SJSA1 (cell line): ENCODE data around the gene SENP6. TPM values are rescaled to one million over a fixed set of nuclear protein-coding genes. Genes with fewer than 3 reads are reported as not detected.
"Not testable (repeated sequence)": the region's sequence is repeated elsewhere in the genome, so short reads cannot be mapped to it uniquely, and the experiment has no call there.

Experiments
- DNase-seq, 2 experiments: peaks; one replicate each; pipeline ENCODE4 v3.0.0-alpha.2; 2015 to 2020; ENCODE audit warnings: low spot score in 2 of 2, low read depth in 1 of 2
- H3K27ac ChIP-seq: fragments of 250-450 bp; sonication (Bioruptor Pico); 2 replicates; pipeline ENCODE4 v1.5.1; 2020; ENCODE audit warnings: mild to moderate bottlenecking, moderate library complexity
- H3K27me3 ChIP-seq: fragments of 250-450 bp; sonication (Bioruptor Pico); replicated peaks from 2 replicates; pipeline ENCODE4 v1.5.1; 2020; ENCODE audit warnings: mild to moderate bottlenecking, moderate library complexity
- H3K36me3 ChIP-seq: fragments of 250-450 bp; sonication (Bioruptor Pico); 2 replicates; pipeline ENCODE4 v1.5.1; 2020; ENCODE audit warnings: mild to moderate bottlenecking
- H3K4me1 ChIP-seq: fragments of 250-450 bp; sonication (Bioruptor Pico); replicated peaks from 2 replicates; pipeline ENCODE4 v1.6.1; 2021; ENCODE audit warnings: mild to moderate bottlenecking
- H3K4me3 ChIP-seq: fragments of 250-450 bp; sonication (Bioruptor Pico); 2 replicates; pipeline ENCODE4 v1.5.1; 2020; ENCODE audit warnings: mild to moderate bottlenecking
- H3K9me3 ChIP-seq: fragments of 250-450 bp; sonication (Bioruptor Pico); replicated peaks from 2 replicates; pipeline ENCODE4 v1.5.1; 2020; ENCODE audit warnings: mild to moderate bottlenecking
- total RNA-seq: library from RNA; depleted of rRNA; stranded (reverse); fragments of >200 nt; shearing (Covaris generic); gene quantifications from 2 replicates; pipeline ENCODE4 v1.2.3, GENCODE V29; 2014

The SENP6 gene
- total RNA-seq, 1 experiment from 2014 or later, result 67.7 TPM

DNA sequence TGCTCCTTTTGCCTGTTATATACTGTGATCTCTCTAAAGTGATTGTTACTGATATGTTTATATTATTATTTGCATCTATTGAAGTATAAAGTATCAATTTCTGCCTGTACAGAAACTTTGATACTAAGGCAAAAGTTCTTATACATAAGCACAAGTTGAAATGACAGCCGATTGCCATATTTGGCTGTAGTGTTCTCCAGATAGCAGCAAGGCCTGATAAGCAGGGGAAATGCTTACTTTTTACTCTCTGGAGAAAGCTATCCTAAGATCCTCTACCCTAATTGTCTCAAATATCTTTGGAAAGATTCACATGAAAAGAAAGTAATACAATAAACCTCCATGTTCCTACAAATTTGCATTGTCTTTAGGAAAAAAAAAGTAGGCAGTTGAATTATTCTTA lies 31.4 kb downstream of the SENP6 start:
- Histone ChIP-seq H3K4me1 (no peaks in the 10 kb centered on the region), H3K27me3 (no peaks in the 10 kb centered on the region), H3K4me3 (no peak overlapping the region), H3K9me3 (no peaks in the 10 kb centered on the region), H3K36me3 (peaks cover 33% of the 10 kb centered on the region), H3K27ac (no peak overlapping the region)
- DNase-seq, result no peak

DNA sequence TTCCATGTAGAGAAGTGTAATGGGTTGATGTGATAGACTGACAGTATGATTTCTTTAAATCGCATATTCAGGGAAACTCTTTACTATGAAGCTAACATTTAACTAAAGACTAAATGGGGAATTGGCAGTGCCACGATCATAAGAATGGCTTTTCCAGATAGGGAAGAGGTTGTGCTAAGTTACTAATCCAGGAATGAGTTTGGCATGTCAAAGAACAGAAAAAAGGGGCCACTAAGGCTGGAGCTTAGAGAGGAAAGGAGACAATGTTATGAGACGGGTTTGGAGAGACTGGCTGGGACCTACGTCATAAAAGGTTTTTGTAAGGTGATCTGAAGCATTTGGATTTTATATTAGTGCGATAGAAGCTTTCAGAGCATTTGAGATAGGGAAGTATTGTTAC lies 40.6 kb downstream of the SENP6 start:
- peaks cover 42% of the 10 kb centered on the region for H3K36me3 ChIP-seq
- DNase-seq, result no peak
- H3K9me3 ChIP-seq, result no peaks in the 10 kb centered on the region; the same call in 1 of the 2 replicates
- H3K4me3 ChIP-seq, result no peak overlapping the region
- peaks cover 11% of the 10 kb centered on the region for H3K4me1 ChIP-seq
- H3K27me3 ChIP-seq, result no peaks in the 10 kb centered on the region
- H3K27ac ChIP-seq, result 0 out of 2 replicates have a peak overlapping the region, but pooled peaks have one; percentile 30

DNA sequence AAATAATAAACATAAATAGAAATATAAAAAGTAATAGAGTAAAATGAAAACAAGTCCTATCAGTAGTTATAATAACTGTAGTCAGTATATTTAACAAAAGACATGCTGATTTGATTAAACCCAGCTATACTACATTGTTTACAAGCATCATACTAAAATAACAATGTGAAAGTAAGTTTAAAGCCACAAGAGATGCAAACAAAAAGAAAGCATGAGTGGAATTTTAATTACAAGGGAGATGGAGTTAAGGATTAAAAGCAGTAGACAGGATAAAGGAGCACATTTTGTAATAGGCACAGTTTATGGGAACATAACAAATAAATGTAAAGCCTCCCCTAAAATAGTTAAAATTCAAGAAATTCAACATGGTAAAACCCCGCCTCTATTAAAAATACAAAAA lies 41.5 kb downstream of the SENP6 start:
- DNase-seq, result peak in 1 of 2 experiments; percentile 58
- no peaks in the 10 kb centered on the region for H3K27me3 ChIP-seq
- H3K36me3 ChIP-seq, result peaks cover 46% of the 10 kb centered on the region
- H3K27ac ChIP-seq, result no peak overlapping the region
- H3K9me3 ChIP-seq, result no peaks in the 10 kb centered on the region; the same call in 1 of the 2 replicates
- H3K4me3 ChIP-seq, result no peak overlapping the region
- peaks cover 11% of the 10 kb centered on the region for H3K4me1 ChIP-seq

DNA sequence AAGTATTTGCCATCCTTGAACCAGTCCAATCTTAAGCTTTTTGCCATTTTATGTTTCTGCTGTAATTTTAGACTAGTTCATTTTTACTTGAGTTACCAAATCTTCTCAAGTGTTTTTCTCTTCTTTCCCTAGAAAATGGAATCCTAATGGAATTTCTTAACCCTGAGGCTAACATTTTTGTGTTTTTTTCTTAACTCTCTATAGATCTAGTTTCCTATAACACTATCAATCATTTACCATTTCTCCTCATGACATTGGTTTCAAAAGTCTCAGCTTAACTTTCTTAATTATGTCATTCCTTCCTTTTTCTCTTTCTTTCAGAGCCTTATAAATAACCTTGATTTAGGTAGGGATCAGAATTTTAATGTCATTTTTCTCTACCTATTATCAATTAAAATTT lies 54.8 kb downstream of the SENP6 start:
- Histone ChIP-seq H3K9me3 (no peaks in the 10 kb centered on the region), H3K4me1 (no peaks in the 10 kb centered on the region), H3K36me3 (peaks cover 61% of the 10 kb centered on the region), H3K4me3 (no peak overlapping the region), H3K27ac (no peak overlapping the region), H3K27me3 (no peaks in the 10 kb centered on the region)
- no peak for DNase-seq

DNA sequence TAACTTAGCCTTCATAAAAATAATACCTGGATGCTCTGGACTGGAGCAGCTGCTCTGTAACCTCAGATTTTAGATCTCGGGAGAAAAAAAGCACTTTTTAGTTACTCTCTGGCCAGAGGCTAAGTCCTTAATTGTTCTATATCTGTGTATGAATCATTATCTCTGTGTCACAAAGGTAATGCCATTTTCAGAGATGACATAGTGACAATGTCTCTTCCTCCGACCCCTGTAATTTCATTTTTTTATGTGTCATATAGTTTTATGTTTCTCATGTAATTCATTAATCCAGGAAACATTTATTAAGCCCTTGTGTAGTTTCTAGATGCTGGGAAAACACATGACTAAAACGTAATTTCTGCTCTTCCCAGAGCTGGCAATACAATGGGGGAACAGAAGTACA lies 55.6 kb downstream of the SENP6 start:
- Histone ChIP-seq H3K4me3 (no peak overlapping the region), H3K27me3 (no peaks in the 10 kb centered on the region), H3K4me1 (no peaks in the 10 kb centered on the region), H3K27ac (no peak overlapping the region), H3K9me3 (no peaks in the 10 kb centered on the region), H3K36me3 (peaks cover 61% of the 10 kb centered on the region)
- no peak for DNase-seq

DNA sequence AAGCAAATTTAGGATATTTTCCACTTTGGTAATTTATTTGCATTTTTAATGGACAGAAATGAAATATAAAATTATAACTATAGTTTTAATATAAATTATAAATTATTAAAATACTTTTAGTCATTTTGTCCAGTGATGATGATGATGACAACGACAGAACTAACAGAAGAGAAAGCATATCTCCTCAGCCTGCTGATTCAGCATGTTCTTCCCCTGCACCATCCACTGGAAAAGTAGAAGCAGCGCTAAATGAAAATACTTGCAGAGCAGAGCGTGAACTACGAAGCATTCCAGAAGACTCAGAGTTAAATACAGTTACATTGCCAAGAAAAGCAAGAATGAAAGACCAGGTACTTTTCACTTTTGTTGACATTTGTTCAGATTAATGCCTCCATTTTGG lies 64.9 kb downstream of the SENP6 start:
- H3K36me3 ChIP-seq, result peaks cover 56% of the 10 kb centered on the region
- no peak overlapping the region for H3K4me3 ChIP-seq

DNA sequence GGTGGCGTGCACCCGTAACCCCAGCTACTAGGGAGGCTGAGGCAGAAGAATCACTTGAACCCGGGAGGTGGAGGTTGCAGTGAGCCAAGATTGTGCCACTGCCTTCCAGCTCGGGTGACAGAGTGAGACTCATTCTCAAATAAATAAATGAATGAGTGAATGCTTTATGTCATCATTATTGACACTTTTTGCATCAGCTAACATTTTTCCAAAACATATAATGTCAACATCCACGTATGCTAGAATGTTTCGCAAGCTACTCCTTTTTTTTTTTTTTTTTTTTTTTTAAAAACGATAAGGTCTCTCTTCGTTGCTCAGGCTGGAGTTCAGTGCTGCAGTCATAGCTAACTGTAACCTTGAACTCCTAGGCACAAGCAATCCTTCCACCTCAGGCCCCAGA lies 72.2 kb downstream of the SENP6 start:
- Histone ChIP-seq H3K27me3 (no peaks in the 10 kb centered on the region), H3K27ac (no peak overlapping the region), H3K9me3 (no peaks in the 10 kb centered on the region), H3K4me1 (no peaks in the 10 kb centered on the region), H3K4me3 (no peak overlapping the region), H3K36me3 (peaks cover 63% of the 10 kb centered on the region)
- DNase-seq, result no peak

More for the DNA sequence above, 64.9 kb downstream of the SENP6 start:
- H3K4me1 ChIP-seq, result no peaks in the 10 kb centered on the region
- no peak for DNase-seq
- no peaks in the 10 kb centered on the region for H3K27me3 ChIP-seq
- H3K9me3 ChIP-seq, result no peaks in the 10 kb centered on the region
- no peak overlapping the region for H3K27ac ChIP-seq

DNA sequence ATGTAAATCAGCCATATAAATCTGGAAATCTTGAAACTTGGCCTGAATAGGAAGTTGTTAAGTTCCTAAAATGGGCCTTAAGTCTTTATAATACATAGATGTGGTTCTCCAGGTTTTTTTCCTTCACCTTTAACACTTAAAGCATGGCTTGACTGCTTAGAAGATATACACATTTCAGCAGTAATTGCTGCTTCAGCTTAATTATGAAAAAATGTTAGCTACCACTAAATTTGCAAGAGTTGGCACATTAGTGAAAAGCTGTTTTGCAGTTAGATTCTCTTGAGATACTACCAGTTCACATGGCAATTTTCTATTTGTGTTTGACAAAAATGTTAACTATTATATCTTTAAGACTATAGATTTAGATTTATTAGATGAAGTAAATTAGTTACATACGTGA lies 74.7 kb downstream of the SENP6 start:
- no peaks in the 10 kb centered on the region for H3K4me1 ChIP-seq
- DNase-seq, result no peak
- H3K36me3 ChIP-seq, result peaks cover 63% of the 10 kb centered on the region
- H3K27ac ChIP-seq, result no peak overlapping the region
- no peak overlapping the region for H3K4me3 ChIP-seq
- H3K9me3 ChIP-seq, result no peaks in the 10 kb centered on the region
- no peaks in the 10 kb centered on the region for H3K27me3 ChIP-seq

DNA sequence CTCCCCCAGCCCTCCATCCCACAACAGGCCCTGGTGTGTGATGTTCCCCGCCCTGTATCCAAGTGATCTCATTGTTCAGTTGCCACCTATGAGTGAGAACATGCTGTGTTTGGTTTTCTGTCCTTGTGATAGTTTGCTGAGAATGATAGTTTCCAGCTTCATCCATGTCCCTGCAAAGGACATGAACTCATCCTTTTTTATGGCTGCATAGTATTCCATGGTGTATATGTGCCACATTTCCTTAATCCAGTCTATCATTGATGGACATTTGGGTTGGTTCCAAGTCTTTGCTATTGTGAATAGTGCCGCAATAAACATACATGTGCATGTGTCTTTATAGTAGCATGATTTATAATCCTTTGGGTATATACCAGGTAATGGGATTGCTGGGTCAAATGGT lies 80.9 kb downstream of the SENP6 start:
- H3K27ac ChIP-seq, H3K9me3 ChIP-seq, H3K4me3 ChIP-seq, H3K4me1 ChIP-seq, H3K27me3 ChIP-seq, DNase-seq: not testable (repeated sequence)
- H3K36me3 ChIP-seq, result peaks cover 63% of the 10 kb centered on the region

DNA sequence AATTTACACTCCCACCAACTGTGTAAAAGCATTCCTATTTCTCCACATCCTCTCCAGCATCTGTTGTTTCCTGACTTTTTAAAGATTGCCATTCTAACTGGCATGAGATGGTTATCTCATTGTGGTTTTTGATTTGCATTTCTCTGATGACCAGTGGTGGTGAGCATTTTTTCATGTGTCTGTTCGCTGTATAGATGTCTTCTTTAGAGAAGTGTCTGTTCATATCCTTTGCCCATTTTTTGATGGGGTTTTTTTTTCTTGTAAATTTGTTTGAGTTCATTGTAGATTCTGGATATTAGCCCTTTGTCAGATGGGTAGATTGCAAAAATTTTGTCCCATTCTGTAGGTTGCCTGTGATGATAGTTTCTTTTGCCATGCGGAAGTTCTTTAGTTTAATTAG lies 81.3 kb downstream of the SENP6 start:
- H3K27ac ChIP-seq, DNase-seq: not testable (repeated sequence)
- H3K36me3 ChIP-seq, result peaks cover 63% of the 10 kb centered on the region

DNA sequence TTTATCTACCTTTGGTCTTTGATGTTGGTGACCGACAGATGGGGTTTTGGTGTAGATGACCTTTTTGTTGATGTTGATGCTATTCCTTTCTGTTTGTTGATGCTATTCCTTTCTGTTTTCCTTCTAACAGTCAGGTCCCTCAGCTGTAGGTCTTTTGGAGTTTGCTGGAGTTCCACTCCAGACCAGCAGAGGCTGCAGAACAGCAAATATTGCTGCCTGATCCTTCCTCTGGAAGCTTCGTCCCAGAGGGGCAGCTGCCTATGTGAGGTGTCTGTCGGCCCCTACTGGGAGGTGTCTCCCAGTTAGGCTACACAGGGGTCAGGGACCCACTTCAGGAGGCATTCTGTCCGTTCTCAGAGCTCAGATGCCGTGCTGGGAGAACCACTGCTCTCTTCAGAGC lies 85.9 kb downstream of the SENP6 start:
- not testable (repeated sequence) for H3K9me3 ChIP-seq, DNase-seq, H3K4me1 ChIP-seq, H3K27ac ChIP-seq, H3K27me3 ChIP-seq, H3K4me3 ChIP-seq
- peaks cover 44% of the 10 kb centered on the region for H3K36me3 ChIP-seq

More for the DNA sequence above, 81.3 kb downstream of the SENP6 start:
- H3K4me1 ChIP-seq, H3K27me3 ChIP-seq, H3K9me3 ChIP-seq, H3K4me3 ChIP-seq: not testable (repeated sequence)

DNA sequence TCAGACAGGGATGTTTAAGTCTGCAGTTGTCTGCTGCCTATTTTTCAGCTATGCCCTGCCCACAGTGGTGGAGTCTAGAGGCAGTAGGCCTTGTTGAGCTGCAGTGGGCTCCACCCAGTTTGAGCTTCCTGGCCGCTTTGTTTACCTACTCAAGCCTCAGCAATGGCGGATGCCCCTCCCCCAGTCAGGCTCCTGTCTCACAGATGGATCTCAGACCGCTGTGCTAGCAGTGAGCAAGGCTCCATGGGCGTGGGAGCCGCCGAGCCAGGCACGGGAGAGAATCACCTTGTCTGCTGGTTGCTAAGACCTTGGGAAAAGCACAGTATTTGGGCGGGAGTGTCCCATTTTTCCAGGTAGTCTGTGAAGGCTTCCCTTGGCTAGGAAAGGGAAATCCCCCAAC lies 86.3 kb downstream of the SENP6 start:
- not testable (repeated sequence) for H3K4me1 ChIP-seq, H3K27ac ChIP-seq, H3K4me3 ChIP-seq, H3K9me3 ChIP-seq, H3K27me3 ChIP-seq, DNase-seq
- H3K36me3 ChIP-seq, result peaks cover 46% of the 10 kb centered on the region

DNA sequence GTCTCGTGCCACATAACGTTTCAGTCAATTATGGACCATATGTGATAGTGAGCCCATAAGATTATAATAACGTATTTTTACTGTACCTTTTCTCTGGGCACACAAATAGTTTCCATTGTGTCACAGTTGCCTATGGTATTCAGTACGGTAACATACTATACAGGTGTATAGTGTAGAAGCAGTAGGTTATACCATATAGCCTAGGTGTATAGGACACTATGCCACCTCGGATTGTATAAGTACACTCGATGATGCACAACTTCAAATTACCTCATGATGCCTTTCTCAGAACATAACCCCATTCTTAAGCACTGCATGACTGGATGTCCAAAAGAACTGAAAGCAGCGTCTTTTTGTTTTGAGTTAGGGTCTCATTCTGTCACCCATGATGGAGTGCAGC lies 87.9 kb downstream of the SENP6 start:
- no peaks in the 10 kb centered on the region for H3K4me1 ChIP-seq
- no peak overlapping the region for H3K27ac ChIP-seq
- no peaks in the 10 kb centered on the region for H3K27me3 ChIP-seq
- peaks cover 46% of the 10 kb centered on the region for H3K36me3 ChIP-seq
- DNase-seq, result no peak
- H3K4me3 ChIP-seq, result no peak overlapping the region
- no peaks in the 10 kb centered on the region for H3K9me3 ChIP-seq

DNA sequence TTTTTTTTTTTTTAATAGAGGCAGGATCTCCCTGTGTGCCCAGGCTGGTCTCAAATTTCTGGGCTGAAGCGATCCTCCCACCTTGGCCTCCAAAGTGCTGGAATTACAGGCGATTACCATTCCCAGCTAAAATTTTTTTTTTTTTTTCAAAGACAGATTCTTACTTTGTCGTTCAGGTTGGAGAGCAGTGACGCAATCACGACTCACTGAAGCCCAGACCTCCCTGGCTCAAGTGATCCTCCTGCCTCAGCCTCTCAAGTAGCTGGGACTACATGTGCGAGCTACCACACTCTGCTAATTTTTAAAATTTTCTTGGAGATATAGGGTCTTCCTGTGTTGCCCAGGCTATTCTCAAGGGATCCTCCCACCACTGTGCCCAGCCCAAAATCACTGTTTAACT lies 89.3 kb downstream of the SENP6 start:
- no peaks in the 10 kb centered on the region for H3K27me3 ChIP-seq
- H3K36me3 ChIP-seq, result peaks cover 50% of the 10 kb centered on the region
- DNase-seq, result peak in 1 of 2 experiments; percentile 46
- H3K4me3 ChIP-seq, result no peak overlapping the region
- H3K9me3 ChIP-seq, result no peaks in the 10 kb centered on the region
- no peak overlapping the region for H3K27ac ChIP-seq
- H3K4me1 ChIP-seq, result no peaks in the 10 kb centered on the region

DNA sequence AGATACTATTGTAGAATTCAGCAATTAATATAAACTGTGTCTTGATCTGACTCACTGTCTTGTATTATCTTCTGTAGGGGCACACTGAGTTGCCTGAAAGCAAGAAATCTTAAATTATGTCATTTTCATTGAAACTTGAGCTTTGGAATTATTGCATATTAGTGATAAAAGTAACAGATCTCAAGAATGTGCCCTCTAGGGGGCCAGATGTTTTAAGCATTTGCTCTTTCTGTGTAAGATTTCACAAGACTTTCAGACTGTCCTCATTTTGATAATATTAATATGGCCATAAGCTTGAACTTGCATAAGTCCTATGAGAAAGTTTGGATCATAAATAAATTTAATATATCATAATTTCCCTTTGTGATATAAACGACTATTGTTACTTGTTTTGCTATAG lies 91.9 kb downstream of the SENP6 start:
- Histone ChIP-seq H3K27ac (no peak overlapping the region), H3K9me3 (no peaks in the 10 kb centered on the region), H3K4me3 (no peak overlapping the region), H3K27me3 (no peaks in the 10 kb centered on the region), H3K4me1 (no peaks in the 10 kb centered on the region), H3K36me3 (peaks cover 52% of the 10 kb centered on the region)
- DNase-seq, result no peak
